SK-N-SH (cell line): ENCODE measurements around the gene GALE.

Experiments used
- CTCF ChIP-seq: fragments of 200-600 bp; sonication (generic); IDR thresholded peaks from 2 replicates; pipeline ENCODE4 v1.6.1; 2017; ENCODE audit warnings: antibody characterized with exemption, mild to moderate bottlenecking, moderate library complexity
- JUND ChIP-seq: IDR thresholded peaks from 2 replicates; pipeline ENCODE4 v1.4.0; 2012
- MAX ChIP-seq: IDR thresholded peaks from 2 replicates; pipeline ENCODE4 v1.4.0; 2012; ENCODE audit warnings: low read depth
- MXI1 ChIP-seq: IDR thresholded peaks from 2 replicates; pipeline ENCODE4 v1.6.1; 2012; ENCODE audit warnings: mild to moderate bottlenecking, low read depth, low read length, improper control_type of control experiment
- NRF1 ChIP-seq: IDR thresholded peaks from 2 replicates; pipeline ENCODE4 v1.6.1; 2012; ENCODE audit warnings: low read depth, mild to moderate bottlenecking, low read length
- POLR2AphosphoS5 ChIP-seq: IDR thresholded peaks from 2 replicates; pipeline ENCODE4 v1.6.1; 2012; ENCODE audit warnings: low read depth, low read length
- RAD21 ChIP-seq: IDR thresholded peaks from 2 replicates; pipeline ENCODE4 v1.6.1; 2012; ENCODE audit warnings: mild to moderate bottlenecking, low read length
- REST ChIP-seq: IDR thresholded peaks from 2 replicates; pipeline ENCODE4 v1.6.1; 2012; ENCODE audit warnings: mild to moderate bottlenecking, low read depth, low read length, moderate library complexity
- TAF1 ChIP-seq: IDR thresholded peaks from 2 replicates; pipeline ENCODE4 v1.6.1; 2012; ENCODE audit warnings: low read depth, mild to moderate bottlenecking, low read length, moderate library complexity, borderline replicate concordance
- TCF12 ChIP-seq: IDR thresholded peaks from 2 replicates; pipeline ENCODE4 v1.4.0; 2012

GRCh38 chr1:23776217-23776616 lies 24.3 kb downstream of the GALE start:
- TF ChIP-seq JUND = no peak
- TF ChIP-seq RAD21 = no peak
- TF ChIP-seq TCF12 = no peak
- TF ChIP-seq TAF1 = no peak
- no peak for TF ChIP-seq POLR2AphosphoS5
- TF ChIP-seq CTCF = no peak
- TF ChIP-seq MXI1 = no peak
- TF ChIP-seq REST = no peak
- no peak for TF ChIP-seq MAX
- TF ChIP-seq NRF1 = no peak
